ENCODE data around the gene GCN1.

GCN1 gene

DNA sequence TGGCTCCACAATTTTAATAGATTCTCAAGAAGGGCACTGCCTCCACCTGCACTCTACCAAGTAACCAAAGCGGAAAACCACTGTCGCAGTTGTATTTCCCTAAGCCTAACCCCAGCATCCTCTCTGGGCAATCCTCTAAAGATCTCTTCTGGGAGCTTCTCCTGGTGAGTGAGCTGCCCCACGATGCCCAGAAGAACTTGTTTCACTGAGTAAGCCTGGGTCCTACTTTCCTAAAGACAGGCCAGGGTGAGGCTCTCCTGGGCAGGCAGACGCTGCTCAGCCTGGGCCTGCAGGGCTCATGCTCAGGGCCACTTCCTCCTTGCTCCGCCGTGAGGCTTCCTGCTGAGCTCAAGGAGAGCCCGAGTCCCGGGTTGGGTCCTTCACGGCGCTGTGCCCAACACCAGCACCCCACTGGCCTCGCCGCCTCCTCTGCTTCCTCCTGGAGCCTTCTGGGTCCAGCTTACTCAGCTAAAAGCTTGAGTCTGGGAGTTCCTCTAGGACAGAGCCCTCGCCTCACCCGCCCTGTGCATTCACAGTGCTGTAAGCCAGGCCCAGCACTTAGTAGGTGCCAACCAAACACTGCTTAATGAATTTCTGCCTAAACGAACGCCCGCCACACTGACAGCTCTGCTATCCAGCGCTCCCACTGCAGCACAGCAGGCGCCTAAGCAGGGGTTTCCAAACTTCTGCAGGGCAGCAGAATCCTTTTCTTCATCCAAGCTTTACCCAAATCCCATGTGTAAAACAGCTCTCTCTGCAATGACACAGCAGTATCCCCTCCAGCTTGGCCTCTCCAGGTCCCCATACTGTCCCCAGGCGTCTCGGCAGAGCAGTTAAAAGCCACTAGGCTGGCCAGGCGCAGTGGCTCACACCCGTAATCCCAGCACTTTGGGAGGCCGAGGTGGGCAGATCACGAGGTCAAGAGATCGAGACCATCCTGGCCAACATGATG lies 83.7 kb downstream of the GCN1 start:
- no peak for DNase-seq

DNA sequence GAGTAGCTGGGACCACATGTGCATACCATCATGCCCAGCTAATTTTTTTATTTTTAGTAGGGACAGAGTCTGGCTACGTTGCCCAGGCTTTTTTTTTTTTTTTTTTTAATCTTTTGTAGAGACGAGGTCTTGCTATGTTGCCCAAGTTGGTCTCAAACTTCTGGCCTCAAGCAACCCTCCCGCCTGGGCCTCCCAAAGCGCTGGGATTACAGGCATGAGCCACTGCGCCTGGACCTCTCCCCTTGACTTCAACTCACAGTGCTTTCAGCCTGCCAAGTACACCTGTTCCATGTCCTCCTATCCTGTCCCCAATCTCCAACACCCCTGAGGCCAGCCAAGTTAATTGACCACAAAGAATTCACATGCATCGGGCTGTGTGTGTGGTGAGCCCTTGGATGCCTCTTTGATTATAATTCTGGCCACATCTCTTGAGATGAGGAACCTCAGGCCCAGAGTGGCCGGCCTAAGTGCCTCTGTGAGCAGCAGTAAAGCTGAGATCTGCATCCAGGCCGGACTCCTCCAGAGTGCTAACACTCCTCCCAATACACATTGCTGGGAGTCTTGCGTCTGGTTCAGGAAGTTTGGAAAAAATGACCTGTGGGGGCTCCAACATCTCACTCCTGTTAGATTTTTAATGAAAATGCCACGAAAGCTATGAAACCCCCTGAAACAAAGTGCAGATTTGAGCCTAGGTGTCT lies 84.8 kb downstream of the GCN1 start:
- no peak for DNase-seq

DNA sequence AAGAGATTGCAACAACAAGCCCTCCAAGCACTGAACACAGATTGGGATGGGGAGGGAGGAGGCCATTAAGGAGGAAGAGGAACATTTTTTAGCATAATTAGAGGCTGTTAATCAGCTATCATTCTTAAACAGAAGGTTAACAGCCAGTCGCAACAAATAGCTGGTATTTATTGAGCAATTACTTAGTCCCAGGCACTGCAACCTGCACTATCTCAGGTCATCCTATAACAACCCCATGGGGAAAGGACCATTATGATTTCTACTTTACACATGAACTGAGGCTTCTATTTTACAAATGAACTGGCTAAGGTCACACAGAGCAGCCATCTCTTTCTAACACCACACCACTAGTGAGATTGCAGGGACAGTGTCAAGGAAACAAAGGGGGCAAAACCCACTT lies 88.4 kb downstream of the GCN1 start:
- no peak for DNase-seq

DNA sequence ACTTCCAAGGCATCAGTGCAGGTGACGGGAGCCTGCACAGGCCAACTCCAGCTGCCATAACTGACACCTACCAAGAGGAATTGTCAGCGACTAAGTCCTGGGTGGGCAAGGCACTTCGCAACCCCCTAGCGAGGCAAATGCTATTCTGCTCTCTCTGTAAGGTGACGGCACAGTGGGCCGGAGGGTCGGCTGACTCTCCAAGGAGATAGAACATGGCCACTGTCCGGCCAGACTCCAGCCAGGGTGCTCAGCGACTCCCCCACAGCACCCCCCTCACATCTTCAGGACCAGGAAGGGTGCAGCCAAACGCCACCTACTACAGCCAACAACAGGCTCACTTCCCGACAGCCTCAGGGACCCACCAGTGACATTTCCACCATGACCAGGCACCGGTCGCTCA lies 91.1 kb downstream of the GCN1 start:
- DNase-seq: no peak

DNA sequence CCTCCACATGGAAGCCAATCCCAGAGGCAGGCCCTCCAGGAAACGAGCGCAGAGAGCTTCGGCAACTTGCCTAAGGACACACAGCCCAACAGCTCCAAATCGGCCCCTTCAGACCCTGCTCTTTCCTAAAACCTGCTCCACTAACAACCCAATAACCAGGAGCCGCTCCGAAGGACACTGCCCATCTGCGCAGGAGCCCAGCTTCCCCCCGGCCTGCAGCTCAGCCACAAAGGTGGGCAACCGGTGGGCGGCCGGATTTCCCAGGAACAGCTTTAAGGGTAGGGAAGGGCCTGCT lies 91.5 kb downstream of the GCN1 start:
- DNase-seq: no peak

DNA sequence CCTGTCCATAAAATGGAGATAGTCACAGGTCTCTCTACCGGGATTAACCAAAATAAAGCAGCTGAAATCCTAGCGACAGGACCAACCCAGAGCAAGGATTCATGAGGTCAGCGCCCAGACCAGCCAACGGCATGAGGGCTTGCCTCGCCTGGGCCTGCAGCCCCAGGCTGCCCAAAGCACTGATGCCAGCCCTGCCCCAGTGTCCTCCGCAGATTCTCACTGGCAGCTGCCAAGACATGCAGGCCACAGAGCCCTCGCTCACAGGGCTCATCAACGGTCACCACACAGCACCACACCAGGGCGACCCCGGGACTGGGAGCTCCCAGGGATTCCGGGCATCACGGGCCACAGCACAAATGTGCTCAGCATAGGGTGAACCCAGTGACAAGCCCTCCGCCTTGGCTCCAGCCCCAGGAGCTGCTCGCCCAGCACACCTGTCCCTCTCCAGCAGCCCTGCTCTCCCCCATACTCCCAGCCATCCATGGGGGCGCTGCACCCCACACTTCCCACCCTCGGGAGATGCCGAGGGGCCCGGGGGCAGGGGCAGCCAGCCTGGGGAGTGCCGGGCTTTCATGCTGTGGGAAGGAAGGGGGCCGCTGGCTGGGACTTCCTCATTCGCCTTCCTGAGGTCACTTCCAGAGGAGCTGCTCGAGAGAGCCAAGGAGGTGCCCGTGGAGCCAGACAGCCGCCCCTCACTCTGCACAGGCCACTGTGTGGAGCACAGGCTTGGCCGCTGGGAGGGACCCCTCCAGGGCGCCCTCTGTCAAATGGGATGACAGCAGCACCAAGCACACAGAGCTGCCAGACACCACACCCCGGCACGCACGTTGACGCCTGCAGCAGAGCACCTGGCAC lies 92.1 kb downstream of the GCN1 start:
- DNase-seq: no peak

DNA sequence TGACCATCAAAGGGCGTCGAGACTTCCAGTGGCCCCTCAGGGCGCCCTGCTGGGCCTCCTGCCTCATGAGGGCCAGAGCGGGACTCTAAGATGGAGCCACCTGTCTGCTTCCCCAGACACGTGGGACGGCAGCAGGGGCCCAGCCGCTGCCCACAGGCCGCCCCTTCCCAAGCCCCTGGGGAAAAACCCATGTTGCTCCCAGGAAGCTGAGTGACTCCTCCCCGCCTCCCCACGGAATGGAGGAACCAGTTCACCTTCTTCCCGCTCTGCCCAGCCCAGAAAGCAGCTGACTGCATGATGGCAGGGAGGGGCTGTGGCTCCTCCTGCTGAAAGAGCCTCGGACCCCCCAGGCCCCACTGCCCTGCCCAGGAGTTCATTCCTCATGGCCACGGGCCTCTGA lies 92.9 kb downstream of the GCN1 start:
- no peak for DNase-seq

DNA sequence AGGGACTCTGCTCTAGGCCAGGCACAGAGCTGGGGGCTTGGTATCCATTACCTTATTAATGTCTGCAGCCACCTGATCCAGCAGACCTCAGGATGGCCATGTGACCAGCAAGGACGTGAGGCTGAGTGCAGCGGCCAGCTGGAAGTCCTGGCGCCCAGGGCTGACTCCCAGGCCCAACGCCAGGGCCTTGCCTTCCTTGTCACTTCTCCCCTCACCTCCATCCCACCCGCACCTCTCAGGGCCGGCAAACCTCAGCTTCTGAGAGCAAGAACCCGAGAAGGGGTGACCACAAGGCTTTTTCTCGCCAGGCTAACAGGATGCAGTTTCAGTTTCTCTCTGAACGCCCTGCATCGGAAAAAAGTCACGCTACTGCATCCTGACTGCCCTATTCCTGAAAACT lies 93.3 kb downstream of the GCN1 start:
- DNase-seq: no peak

DNA sequence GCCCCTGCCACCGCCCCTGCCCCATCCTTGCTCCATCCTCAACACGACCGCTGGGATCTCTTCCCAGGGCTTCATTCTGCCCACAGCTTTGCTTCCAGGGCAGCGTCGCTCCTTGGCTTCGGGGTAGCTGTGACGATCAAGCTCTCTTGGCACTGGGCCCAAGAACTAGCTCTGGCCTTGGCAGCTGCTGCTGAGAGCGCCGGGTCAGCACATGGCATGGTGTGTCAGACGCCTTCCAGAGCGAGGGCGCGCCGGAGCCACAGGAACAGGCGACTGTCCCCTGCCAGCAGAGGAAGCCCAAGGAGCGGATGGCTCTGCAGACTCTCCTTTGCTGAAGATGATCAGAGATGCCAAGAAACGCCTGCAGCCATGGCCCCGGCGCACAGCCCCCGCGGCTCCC lies 93.9 kb downstream of the GCN1 start:
- peak; percentile 84 for DNase-seq

DNA sequence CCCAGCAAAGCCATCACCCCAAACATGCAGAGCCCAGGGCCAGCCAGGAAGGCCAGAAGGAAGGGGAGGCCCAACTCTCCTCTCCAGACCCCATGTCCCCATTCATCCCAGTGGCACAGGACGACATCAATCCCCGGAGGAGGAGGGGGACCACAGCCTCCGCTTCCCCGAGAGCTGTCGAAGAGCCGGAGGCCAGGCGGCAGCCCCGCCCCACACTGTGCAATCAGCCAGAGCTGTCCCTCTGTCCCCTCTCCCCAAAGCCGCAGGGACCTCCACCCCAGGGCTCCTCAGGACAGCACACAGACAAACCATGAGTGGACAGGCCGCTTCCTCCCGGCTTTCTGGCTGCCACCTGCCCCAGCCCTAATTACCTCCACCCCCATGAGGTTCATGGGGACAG lies 94.8 kb downstream of the GCN1 start:
- no peak for DNase-seq

DNA sequence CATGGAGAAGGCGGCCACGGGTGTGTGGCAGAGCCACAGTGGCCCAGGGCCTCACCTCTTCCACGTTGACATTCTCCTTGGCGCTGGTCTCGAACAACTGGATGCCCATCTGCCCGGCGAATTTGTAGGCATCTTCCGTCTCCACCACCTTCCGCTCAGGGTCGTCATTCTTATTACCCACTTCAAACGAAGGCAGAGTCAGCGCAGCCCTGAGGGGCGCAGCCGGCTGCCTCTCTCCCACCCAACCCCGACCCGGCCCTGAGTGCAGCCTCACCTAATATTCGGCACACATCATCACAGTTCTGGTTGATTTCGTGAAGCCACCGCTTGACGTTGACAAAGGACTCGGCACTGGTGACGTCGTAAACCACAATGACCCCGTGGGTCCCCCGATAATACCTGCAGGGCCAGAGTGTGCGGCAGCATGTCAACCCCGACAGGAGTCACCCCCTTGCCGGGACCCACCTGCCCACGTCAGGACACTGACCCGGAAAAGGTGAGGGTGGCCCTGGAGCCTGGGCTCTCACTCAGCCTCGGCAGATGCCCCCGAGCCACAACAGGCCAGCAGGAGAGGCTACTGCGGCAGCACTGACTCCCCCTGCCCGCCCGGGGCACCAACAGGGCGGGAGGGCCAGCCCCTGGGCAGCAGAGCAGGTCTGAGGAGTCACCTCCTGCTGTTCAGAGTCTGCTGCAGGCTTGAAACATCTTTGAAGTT lies 95.6 kb downstream of the GCN1 start:
- no peak for DNase-seq

DNA sequence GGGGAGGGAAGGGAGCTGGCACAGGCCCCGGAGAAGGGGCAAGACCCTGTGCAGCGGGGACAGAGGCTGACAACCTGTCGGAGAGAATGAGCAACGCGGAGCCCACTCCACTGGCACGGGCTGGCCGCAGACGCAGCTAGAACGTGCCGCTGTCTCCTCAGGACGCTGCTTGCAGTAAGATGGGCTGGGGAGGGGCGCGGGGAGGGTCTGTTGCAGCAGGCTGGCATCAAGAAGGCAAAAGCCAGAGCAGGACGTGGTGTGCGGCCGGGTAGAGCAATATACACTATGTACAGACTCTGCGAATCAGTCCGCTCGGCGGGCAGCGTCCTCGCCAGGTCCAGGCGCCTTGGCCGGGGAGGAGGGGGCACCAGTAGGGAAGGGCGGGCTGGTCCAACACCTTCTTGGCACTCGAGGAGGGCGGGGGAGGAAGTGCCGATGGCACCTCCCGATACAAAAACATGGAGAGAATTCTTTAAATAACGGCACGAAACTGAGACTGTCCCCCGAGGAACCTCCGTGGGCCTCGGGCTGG lies 97.8 kb downstream of the GCN1 start:
- DNase-seq: no peak

DNA sequence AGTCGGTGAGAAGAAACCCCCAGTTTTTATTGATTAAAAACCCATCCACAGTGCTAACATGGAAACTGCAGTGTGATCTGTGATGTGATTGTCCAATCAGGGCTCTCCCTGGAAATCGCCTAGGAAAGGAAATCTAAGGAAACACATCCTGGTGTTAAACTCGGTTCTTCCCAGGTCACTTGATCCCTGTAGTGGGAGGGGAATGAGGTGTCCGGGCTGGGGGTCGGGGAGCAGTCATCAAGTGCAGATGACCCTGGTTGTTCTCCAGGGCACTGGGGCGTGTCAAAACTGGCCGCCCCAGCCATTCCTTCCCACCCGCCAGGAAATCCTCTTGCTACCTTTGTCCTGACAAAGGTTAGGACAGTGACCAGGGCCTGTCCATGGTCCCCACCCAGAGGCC lies 98.8 kb downstream of the GCN1 start:
- DNase-seq: no peak

DNA sequence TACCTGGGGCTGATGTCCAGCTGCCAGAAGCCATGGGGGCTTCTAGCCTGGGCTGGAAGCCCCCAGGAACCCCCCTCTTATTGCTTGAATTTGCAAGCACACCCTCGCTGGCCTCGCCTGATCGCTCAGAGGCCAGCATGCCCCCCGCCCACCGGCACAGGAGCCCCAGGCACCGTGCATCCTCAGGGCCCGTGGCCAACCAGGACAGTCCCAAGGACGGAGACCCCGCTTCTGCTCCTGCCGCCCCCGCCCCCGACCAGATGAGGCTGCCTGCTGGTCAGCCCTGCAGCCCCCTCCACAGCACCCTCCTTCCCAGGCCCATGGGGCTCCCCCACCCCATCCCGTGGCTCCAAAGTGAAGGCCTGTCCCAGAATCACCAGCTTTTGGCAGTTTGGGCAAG lies 99.2 kb downstream of the GCN1 start:
- no peak for DNase-seq

DNA sequence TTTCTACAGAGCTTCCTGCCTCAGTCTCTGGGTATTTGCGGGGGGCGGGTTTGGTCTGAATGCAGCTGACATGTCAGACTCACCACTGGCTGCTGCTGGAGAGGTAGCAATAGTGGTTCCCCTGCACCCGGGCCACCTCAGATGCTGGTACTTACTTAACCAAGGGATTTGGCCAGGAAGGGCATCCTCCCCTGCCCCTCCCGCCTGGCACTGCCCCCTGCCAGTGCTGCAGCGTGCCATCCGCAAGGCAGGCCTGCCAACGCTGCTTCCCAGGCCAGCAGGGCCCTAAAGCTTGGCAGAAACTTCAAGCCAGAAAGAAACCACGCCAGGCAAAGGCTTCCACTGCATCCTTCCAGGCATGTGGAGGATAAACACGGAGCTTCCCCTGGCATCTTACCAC lies 100.0 kb downstream of the GCN1 start:
- no peak for DNase-seq

DNA sequence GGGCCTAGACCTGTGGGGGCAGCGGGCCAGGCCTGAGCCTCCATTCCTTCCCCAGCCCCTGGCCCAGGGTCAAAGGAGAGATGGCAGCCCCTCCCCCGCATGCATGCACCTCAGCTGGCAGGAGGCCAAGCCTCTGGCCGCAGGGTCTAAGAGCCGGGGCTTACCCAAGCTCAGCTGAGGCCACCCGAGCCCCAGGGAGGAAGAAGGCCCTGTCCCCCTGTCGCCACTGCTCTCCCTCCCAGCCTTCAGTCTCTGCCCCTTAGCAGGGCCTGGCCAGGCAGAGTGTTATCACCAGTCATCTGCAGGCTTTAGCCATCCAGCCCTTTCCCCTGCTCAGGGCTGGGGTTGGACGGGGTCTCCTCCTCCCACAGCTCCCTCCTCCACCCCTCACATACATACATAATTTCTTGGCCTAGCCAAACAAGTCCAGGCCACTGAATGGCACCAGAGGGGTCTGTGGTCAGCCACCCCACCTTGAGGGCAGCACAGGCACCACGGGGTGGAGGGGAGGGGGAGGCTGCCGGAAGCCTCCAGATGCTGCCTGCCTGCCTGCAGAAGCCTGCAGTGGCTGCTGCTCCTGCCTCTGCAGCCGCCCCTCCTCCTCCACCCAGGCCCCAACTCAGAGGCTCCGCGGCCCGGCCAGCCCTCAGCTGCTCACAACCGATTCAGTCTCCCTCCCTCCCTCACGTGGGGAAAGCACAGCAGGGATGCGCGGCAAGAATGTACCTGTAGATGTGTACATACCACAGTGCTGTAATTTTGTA lies 100.7 kb downstream of the GCN1 start:
- peak; percentile 8 for DNase-seq

DNA sequence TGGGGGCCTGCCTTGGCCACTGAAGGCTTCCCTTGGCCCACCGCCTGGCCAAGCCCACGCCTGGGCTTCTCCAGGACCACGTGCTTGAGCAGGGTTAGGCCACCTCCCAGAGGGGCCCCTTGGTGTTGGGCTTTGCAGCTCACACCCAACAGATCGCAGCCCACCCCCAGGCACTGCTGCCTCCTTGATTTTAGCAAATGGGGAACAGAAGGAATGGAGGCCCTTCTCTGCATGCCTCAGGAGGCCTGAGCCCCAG lies 101.3 kb downstream of the GCN1 start:
- DNase-seq: no peak

DNA sequence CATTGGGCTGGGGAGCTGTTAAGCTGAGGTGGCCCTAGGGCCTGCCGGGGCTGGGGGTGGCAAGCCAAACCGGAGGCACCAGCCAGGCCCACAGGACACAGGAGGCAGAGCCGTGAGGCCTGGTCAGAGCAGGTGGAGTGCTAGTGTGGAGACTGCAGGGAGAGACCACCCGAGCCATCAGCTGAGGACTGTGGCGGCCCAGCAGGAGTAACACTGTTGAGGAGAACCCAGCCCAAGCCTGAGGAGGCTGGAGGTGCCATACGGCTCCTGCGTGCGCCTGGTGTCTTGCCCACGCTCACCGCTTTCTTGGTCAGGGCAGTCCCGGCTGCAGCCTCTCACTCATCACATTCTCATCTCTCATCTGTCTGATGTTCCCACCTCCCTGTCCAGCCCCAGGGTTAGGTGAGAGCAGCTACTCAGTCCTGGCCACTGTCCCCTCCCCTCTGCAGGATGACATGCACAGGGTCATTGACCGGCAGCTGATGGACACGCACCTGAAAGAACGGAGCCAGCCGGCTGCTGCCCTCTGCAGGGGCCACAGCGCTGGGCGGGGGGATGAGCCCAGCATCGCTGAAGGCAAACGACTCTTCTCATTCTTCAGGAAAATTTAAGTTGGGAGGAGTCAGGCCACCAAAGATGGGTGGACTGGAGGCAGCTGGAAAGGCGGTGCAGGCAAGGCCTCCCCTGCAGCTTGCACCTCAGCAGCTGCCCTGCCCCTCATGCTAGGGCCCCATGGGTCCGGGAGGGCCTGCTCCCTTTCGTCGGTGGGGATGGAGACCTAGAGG lies 101.8 kb downstream of the GCN1 start:
- DNase-seq: no peak

DNA sequence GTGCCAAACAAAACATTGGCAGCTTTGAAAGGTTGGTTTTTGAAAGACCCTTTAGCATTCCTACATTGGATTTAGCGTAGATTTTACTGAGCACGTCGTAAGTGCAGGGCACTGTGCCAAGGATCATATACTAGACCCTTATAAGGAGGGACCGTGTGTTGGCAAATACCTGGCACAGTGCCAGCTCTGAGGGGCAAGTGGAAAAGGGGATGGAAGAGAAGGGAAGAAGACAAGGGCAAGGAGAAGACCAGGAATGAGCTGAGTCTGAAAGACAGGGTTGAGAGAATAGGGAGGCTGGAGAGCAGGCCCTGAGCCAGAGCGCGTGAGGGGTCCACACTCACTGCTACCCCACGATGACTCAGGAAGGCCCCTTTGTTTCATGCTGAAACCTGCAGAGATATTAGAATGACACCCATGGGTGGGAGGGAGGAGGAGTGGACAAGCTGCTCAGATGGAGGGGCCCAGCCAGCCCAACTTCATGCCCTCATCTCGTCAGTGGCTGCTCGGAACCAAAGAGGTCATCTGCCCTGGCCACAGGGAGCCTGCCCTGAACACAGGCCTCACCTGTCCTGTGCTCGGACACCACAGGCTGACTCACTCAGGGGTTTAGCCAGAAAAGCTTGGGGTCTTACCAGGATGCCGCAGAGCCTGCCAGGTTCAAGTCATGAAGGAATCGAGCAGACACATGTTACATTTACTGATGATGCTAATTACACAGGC lies 103.0 kb downstream of the GCN1 start:
- DNase-seq: peak; percentile 16

DNA sequence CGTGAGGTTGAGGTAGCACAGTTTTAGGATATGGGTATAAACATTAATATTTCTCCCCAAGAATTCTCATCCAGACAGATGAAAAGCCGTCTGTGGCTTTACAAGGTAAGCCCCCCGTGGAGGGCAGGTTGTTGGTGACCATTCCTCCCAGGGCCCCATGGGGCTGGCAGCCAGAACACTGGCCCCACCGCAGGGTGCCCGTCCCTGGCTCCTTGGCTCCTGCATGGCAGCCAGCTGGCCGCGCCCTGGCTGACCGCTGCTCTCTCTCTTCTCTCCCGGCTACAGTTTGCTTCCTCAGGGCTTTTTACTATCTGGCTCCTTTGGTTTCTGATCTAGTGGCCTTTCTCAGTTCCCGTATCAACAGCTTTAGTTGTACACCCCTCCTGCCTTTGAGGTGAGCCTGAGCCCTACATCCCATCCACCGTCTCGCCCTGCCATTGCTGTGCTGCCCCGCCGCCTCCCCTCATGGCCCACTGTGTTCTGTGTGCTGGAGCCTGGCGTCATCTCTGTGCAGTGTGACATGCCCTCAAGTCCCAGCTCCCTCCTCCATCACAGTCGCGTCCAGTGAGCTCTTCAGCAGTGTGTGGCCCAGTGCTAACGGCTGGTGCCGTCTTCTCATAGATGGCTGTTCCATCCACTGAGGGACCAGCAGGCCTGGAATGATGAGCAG lies 103.8 kb downstream of the GCN1 start:
- DNase-seq: no peak
